GM19193 (cell line): Measurements from ENCODE around the gene EGLN1.

Experiments used
- POLR2A ChIP-seq: IDR thresholded peaks from 4 replicates; pipeline ENCODE4 v1.6.1; 2011; ENCODE audit not compliant: insufficient read depth, insufficient read length; ENCODE audit errors: extremely low read depth

EGLN1 gene

GRCh38 chr1:231407547-231408396 lies 14.3 kb downstream of the EGLN1 start:
- no peak for TF ChIP-seq POLR2A

GRCh38 chr1:231407049-231407448 lies 15.0 kb downstream of the EGLN1 start:
- no peak for TF ChIP-seq POLR2A

- TF ChIP-seq POLR2A: no peak
Observed at GRCh38 chr1:231404318-231404717, 17.8 kb downstream of the EGLN1 start.

GRCh38 chr1:231401478-231401877 lies 20.6 kb downstream of the EGLN1 start:
- TF ChIP-seq POLR2A: no peak

- TF ChIP-seq POLR2A: no peak
Observed at GRCh38 chr1:231397886-231398671, 24.0 kb downstream of the EGLN1 start.

- TF ChIP-seq POLR2A: no peak
Observed at GRCh38 chr1:231396643-231397042, 25.4 kb downstream of the EGLN1 start.

GRCh38 chr1:231395998-231396390 lies 26.1 kb downstream of the EGLN1 start:
- no peak for TF ChIP-seq POLR2A

GRCh38 chr1:231395076-231395997 lies 26.8 kb downstream of the EGLN1 start:
- TF ChIP-seq POLR2A: no peak

GRCh38 chr1:231393668-231394067 lies 28.4 kb downstream of the EGLN1 start:
- no peak for TF ChIP-seq POLR2A

GRCh38 chr1:231392389-231393131 lies 29.5 kb downstream of the EGLN1 start:
- no peak for TF ChIP-seq POLR2A

GRCh38 chr1:231390071-231390470 lies 32.0 kb downstream of the EGLN1 start:
- TF ChIP-seq POLR2A: no peak

GRCh38 chr1:231387770-231388669 lies 34.1 kb downstream of the EGLN1 start:
- no peak for TF ChIP-seq POLR2A

- no peak for TF ChIP-seq POLR2A
Observed at GRCh38 chr1:231386466-231386865, 35.6 kb downstream of the EGLN1 start.

GRCh38 chr1:231385416-231385748 lies 36.7 kb downstream of the EGLN1 start:
- TF ChIP-seq POLR2A: no peak
